Jurkat, Clone E6-1 (cell line): ENCODE data around the gene GLOD5.
"Not testable (repeated sequence)": the region's sequence is repeated elsewhere in the genome, so short reads cannot be mapped to it uniquely, and the experiment has no call there.

ENCODE experiments used
- DNase-seq: peaks from one replicate; pipeline ENCODE4 v3.0.0-alpha.2; 2011; ENCODE audit warnings: low read depth, low spot score
- H3K4me3 ChIP-seq: 2 replicates; pipeline ENCODE4 v1.5.1; 2011; ENCODE audit warnings: mild to moderate bottlenecking, low read length, control low read depth, moderate library complexity

Gene GLOD5

DNA sequence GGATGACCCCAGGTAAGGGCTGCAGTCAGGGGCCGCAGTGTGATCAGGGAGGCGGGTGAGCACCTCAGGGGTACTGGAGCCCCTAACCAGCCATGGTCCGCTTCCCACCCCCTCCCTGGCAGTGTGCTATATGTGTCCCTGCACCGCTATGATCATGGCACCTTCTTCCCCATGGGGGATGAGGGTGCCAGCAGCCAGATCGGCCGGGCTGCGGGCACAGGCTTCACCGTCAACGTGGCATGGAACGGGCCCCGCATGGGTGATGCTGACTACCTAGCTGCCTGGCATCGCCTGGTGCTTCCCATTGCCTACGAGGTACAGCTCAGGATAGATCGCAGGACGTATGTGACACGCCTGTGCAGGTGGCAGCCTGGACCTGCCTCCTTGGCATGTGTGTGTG is 56.6 kb downstream of the GLOD5 start:
- DNase-seq, result no peak
- H3K4me3 ChIP-seq, result no peak overlapping the region

- H3K4me3 ChIP-seq, result no peak overlapping the region
- no peak for DNase-seq
Observed at GRCh38 chrX:48818866-48819265, 57.3 kb downstream of the GLOD5 start.

DNA sequence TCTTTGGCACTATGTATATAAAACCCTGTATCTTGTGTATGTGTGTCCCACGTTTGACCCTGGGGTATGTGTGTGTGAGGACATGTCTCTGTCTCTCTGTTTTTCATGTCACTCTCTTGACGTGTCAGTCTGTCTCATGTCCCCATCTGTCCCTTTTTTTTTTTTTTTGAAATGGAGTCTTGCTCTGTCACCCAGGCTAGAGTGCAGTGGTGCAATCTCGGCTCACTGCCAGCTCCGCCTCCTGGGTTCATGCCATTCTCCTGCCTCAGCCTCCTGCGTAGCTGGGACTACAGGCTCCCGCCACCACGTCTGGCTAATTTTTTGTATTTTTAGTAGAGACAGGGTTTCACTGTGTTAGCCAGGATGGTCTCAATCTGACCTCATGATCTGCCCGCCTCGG is 57.8 kb downstream of the GLOD5 start:
- H3K4me3 ChIP-seq, result not testable (repeated sequence)

DNA sequence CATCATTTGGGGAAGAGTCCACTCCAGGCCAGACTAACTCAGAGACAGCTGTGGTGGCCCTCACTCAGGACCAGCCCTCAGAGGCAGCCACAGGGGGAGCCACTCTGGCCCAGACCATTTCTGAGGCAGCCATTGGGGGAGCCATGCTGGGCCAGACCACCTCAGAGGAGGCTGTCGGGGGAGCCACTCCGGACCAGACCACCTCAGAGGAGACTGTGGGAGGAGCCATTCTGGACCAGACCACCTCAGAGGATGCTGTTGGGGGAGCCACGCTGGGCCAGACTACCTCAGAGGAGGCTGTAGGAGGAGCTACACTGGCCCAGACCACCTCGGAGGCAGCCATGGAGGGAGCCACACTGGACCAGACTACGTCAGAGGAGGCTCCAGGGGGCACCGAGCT is 61.5 kb downstream of the GLOD5 start:
- DNase-seq, result no peak
- no peak overlapping the region for H3K4me3 ChIP-seq

More for the DNA sequence above, 57.8 kb downstream of the GLOD5 start:
- not testable (repeated sequence) for DNase-seq
